Gastrocnemius medialis (tissue), 4 donors: ENCODE results near the gene PRKACB.

ENCODE experiments used
- CTCF ChIP-seq, 5 experiments: fragments of 450-650 bp in 3 of 5; fragments of 200-600 bp in 2 of 5; sonication (generic) in 2 of 5; IDR thresholded peaks in 4 of 5; conservative IDR thresholded peaks in 1 of 5; 1 replicate in 4 of 5; 2 replicates in 1 of 5; pipeline ENCODE4 v1.5.1; 2016 to 2019; ENCODE audit warnings: antibody characterized with exemption in 5 of 5, mild to moderate bottlenecking in 3 of 5, moderate library complexity in 3 of 5
- POLR2A ChIP-seq, 2 donors: fragments of 450-650 bp; IDR thresholded peaks; one replicate each; pipeline ENCODE4 v1.6.1; 2017; ENCODE audit warnings: antibody characterized with exemption in 2 of 2, mild to moderate bottlenecking in 2 of 2, moderate library complexity in 2 of 2

GRCh38 chr1:84152649-84153056 lies 8.6 kb downstream of the PRKACB start:
- no peak for TF ChIP-seq POLR2A (IDR thresholded peaks at IDR 0.05)
- no peak for TF ChIP-seq CTCF (IDR thresholded peaks at IDR 0.05 in 4 of 5, conservative IDR thresholded peaks at IDR 0.05 in 1 of 5)
